ENCODE results near the gene GRWD1.

GRWD1 gene

GRCh38 chr19:48445606-48446481 lies at the start of gene GRWD1:
TSS of gene GRWD1 (plus strand) at chr19:48445983. CDS start at chr19:48446006, 23 bp downstream.
- DNase-seq (ENCODE audit: low spot score) (peak; percentile 88), FAIRE-seq (peak; percentile 83)

- DNase-seq (ENCODE audit: low spot score) (no peak), FAIRE-seq (no peak)
Observed at GRCh38 chr19:48396016-48396823, 49.6 kb upstream of the GRWD1 start.

- FAIRE-seq (no peak), DNase-seq (ENCODE audit: low spot score) (no peak)
Observed at GRCh38 chr19:48396824-48397176, 49.0 kb upstream of the GRWD1 start.

GRCh38 chr19:48397263-48398101 lies 48.3 kb upstream of the GRWD1 start:
- DNase-seq (ENCODE audit: low spot score) (no peak), FAIRE-seq (no peak)

GRCh38 chr19:48398102-48398374 lies 47.7 kb upstream of the GRWD1 start:
- DNase-seq (ENCODE audit: low spot score) (no peak), FAIRE-seq (no peak)

GRCh38 chr19:48398375-48399235 lies 47.2 kb upstream of the GRWD1 start:
- FAIRE-seq = no peak
- DNase-seq (ENCODE audit: low spot score) = no peak

- DNase-seq (ENCODE audit: low spot score) (no peak), FAIRE-seq (no peak)
Observed at GRCh38 chr19:48400018-48400742, 45.6 kb upstream of the GRWD1 start.

- no peak for FAIRE-seq
- DNase-seq (ENCODE audit: low spot score) = no peak
Observed at GRCh38 chr19:48401287-48401686, 44.5 kb upstream of the GRWD1 start.

GRCh38 chr19:48403606-48404005 lies 42.2 kb upstream of the GRWD1 start:
- DNase-seq (ENCODE audit: low spot score) (peak; percentile 25), FAIRE-seq (no peak)

GRCh38 chr19:48405010-48405659 lies 40.6 kb upstream of the GRWD1 start:
- FAIRE-seq (no peak), DNase-seq (ENCODE audit: low spot score) (no peak)

GRCh38 chr19:48405850-48406249 lies 39.9 kb upstream of the GRWD1 start:
- FAIRE-seq = no peak

GRCh38 chr19:48413879-48414587 lies 31.8 kb upstream of the GRWD1 start:
- DNase-seq (ENCODE audit: low spot score) (peak; percentile 5), FAIRE-seq (no peak)

More at GRCh38 chr19:48405850-48406249, 39.9 kb upstream of the GRWD1 start:
- peak; percentile 9 for DNase-seq (ENCODE audit: low spot score)

- FAIRE-seq = no peak
- no peak for DNase-seq (ENCODE audit: low spot score)
Observed at GRCh38 chr19:48415395-48415794, 30.4 kb upstream of the GRWD1 start.

GRCh38 chr19:48415806-48416221 lies 30.0 kb upstream of the GRWD1 start:
- no peak for DNase-seq (ENCODE audit: low spot score)
- no peak for FAIRE-seq

- no peak for DNase-seq (ENCODE audit: low spot score)
- FAIRE-seq = no peak
Observed at GRCh38 chr19:48417421-48417820, 28.4 kb upstream of the GRWD1 start.

- no peak for FAIRE-seq
- peak; percentile 34 for DNase-seq (ENCODE audit: low spot score)
Observed at GRCh38 chr19:48418317-48419064, 27.3 kb upstream of the GRWD1 start.

- no peak for FAIRE-seq
Observed at GRCh38 chr19:48419158-48419920, 26.4 kb upstream of the GRWD1 start.

More at GRCh38 chr19:48419158-48419920, 26.4 kb upstream of the GRWD1 start:
- DNase-seq (ENCODE audit: low spot score) = no peak
